H1 (cell line): ENCODE data around the gene FBXO28. TPM values are rescaled to one million over a fixed set of nuclear protein-coding genes. Genes with fewer than 3 reads are reported as not detected.
A peak's percentile ranks its signal among the peaks of the same experiment; 100 is the strongest.

Experiments used
- CTCF ChIA-PET: fragments of 300-600 bp; sonication (Branson Sonifier 250); formaldehyde crosslinking; loops from one replicate; lab custom pipeline; 2021; ENCODE audit not compliant: partially characterized antibody; lab: Charles Lee
- POLR2A ChIA-PET: fragments of 300-600 bp; sonication (Branson Sonifier 250); formaldehyde crosslinking; loops from one replicate; lab custom pipeline; 2021; ENCODE audit warnings: inconsistent platforms; ENCODE audit not compliant: partially characterized antibody; lab: Charles Lee
- DNase-seq, 2 experiments: peaks; one replicate each; pipeline versions ENCODE4 v3.0.0 to v3.0.0-alpha.2; 2010 to 2022; ENCODE audit warnings: low spot score in 2 of 2, low read depth in 1 of 2, mixed read lengths in 1 of 2
- FAIRE-seq: peaks from 2 replicates; lab custom pipeline; 2011; peaks lifted over from hg19 to GRCh38; lab: Jason Lieb, UNC
- H2AFZ ChIP-seq: 2 replicates; pipeline ENCODE4 v1.8.1; 2012; ENCODE audit warnings: low read length, inconsistent platforms
- H2AK5ac ChIP-seq: 2 replicates; pipeline ENCODE4 v1.6.1; 2013; ENCODE audit warnings: low read depth, low read length
- H2BK120ac ChIP-seq: replicated peaks from 2 replicates; pipeline ENCODE3; 2013; ENCODE audit warnings: low read depth, low read length, inconsistent platforms
- H2BK12ac ChIP-seq: 2 replicates; pipeline ENCODE4 v1.6.1; 2013; ENCODE audit warnings: low read depth, low read length
- H2BK15ac ChIP-seq: 2 replicates; pipeline ENCODE4 v1.6.1; 2013; ENCODE audit warnings: low read length
- H2BK20ac ChIP-seq: 2 replicates; pipeline ENCODE4 v1.6.1; 2013; ENCODE audit warnings: low read length
- H2BK5ac ChIP-seq: 2 replicates; pipeline ENCODE4 v1.6.1; 2013; ENCODE audit warnings: low read depth, low read length
- H3K14ac ChIP-seq: 2 replicates; pipeline ENCODE4 v1.6.1; 2013; ENCODE audit warnings: inconsistent platforms; ENCODE audit not compliant: insufficient read length
- H3K18ac ChIP-seq: 2 replicates; pipeline ENCODE4 v1.6.1; 2013; ENCODE audit warnings: low read length; ENCODE audit errors: extremely low read depth
- H3K23ac ChIP-seq: 2 replicates; pipeline ENCODE4 v1.6.1; 2013; ENCODE audit warnings: inconsistent platforms; ENCODE audit not compliant: insufficient read length
- H3K23me2 ChIP-seq: 2 replicates; pipeline ENCODE4 v1.6.1; 2013; ENCODE audit warnings: low read depth, low read length
- H3K27ac ChIP-seq: 2 replicates; pipeline ENCODE4 v1.6.1; 2011; ENCODE audit warnings: low read depth, low read length, inconsistent platforms
- H3K27me3 ChIP-seq, 4 experiments: replicated peaks in 1 of 4; 1 replicate in 1 of 4; 2 replicates in 3 of 4; pipeline versions ENCODE4 v1.6.1 to v1.8.1; 2011 to 2013; ENCODE audit warnings: low read length in 3 of 4, mild to moderate bottlenecking in 3 of 4, inconsistent platforms in 2 of 4, mixed read lengths in 2 of 4, moderate library complexity in 1 of 4; ENCODE audit not compliant: control insufficient read depth in 3 of 4, insufficient read depth in 3 of 4; ENCODE audit errors: extremely low read depth in 1 of 4
- H3K36me3 ChIP-seq, 4 experiments: 2 replicates each; pipeline versions ENCODE4 v1.6.1 to v1.8.1; 2011 to 2013; ENCODE audit warnings: mild to moderate bottlenecking in 4 of 4, low read length in 3 of 4, moderate library complexity in 2 of 4, control low read depth in 1 of 4, inconsistent platforms in 1 of 4; ENCODE audit not compliant: insufficient read depth in 4 of 4, control insufficient read depth in 2 of 4
- H3K4ac ChIP-seq: replicated peaks from 2 replicates; pipeline ENCODE3; 2013; ENCODE audit warnings: low read length, low read depth, mixed read lengths, inconsistent platforms; ENCODE audit not compliant: insufficient read length
- H3K4me1 ChIP-seq, 4 experiments: replicated peaks in 1 of 4; 1 replicate in 1 of 4; 2 replicates in 3 of 4; pipeline versions ENCODE4 v1.6.1 to v1.8.1; 2011 to 2013; ENCODE audit warnings: low read length in 3 of 4, inconsistent platforms in 2 of 4, mixed read lengths in 1 of 4; ENCODE audit not compliant: insufficient read depth in 4 of 4, control insufficient read depth in 3 of 4
- H3K4me2 ChIP-seq, 2 experiments: 2 replicates each; pipeline versions ENCODE4 v1.6.1 to v1.8.1; 2011 to 2013; ENCODE audit warnings: low read depth in 2 of 2, low read length in 2 of 2, control low read depth in 1 of 2, inconsistent platforms in 1 of 2, mild to moderate bottlenecking in 1 of 2; ENCODE audit not compliant: insufficient read depth in 1 of 2
- H3K4me3 ChIP-seq, 4 experiments: fragments of 200-600, 300-600 bp in 1 of 4; sonication (generic), shearing (Covaris generic), sonication (Bioruptor Twin) in 1 of 4; 2 replicates each; pipeline versions ENCODE4 v1.5.1 to v1.8.1; 2011 to 2016; ENCODE audit warnings: low read length in 4 of 4, low read depth in 3 of 4, control low read depth in 2 of 4, inconsistent platforms in 2 of 4, mild to moderate bottlenecking in 2 of 4, mixed read lengths in 1 of 4, moderate library complexity in 1 of 4; ENCODE audit not compliant: insufficient read depth in 2 of 4; ENCODE audit errors: extremely low read depth in 1 of 4
- H3K56ac ChIP-seq: replicated peaks from 2 replicates; pipeline ENCODE3; 2013; ENCODE audit warnings: low read depth, mild to moderate bottlenecking, mixed read lengths, low read length, inconsistent platforms; ENCODE audit not compliant: insufficient read length
- H3K79me1 ChIP-seq: 2 replicates; pipeline ENCODE4 v1.6.1; 2013; ENCODE audit warnings: low read depth, low read length, control low read depth
- H3K79me2 ChIP-seq, 2 experiments: 2 replicates each; pipeline versions ENCODE4 v1.6.1 to v1.8.1; 2012 to 2013; ENCODE audit warnings: low read length in 2 of 2, mild to moderate bottlenecking in 2 of 2, inconsistent platforms in 1 of 2; ENCODE audit not compliant: insufficient read depth in 2 of 2, control insufficient read depth in 1 of 2
- H3K9ac ChIP-seq, 4 experiments: replicated peaks in 1 of 4; 1 replicate in 1 of 4; 2 replicates in 3 of 4; pipeline versions ENCODE4 v1.6.1 to v1.8.1; 2011 to 2013; ENCODE audit warnings: low read depth in 3 of 4, low read length in 3 of 4, control low read depth in 2 of 4, mild to moderate bottlenecking in 2 of 4, moderate library complexity in 2 of 4, inconsistent platforms in 1 of 4; ENCODE audit errors: extremely low read depth in 1 of 4
- H3K9me3 ChIP-seq, 2 experiments: 2 replicates each; pipeline versions ENCODE4 v1.6.1 to v1.8.1; 2012 to 2013; ENCODE audit warnings: mild to moderate bottlenecking in 2 of 2, moderate library complexity in 2 of 2, control low read depth in 1 of 2, inconsistent platforms in 1 of 2, low read depth in 1 of 2, low read length in 1 of 2, mixed read lengths in 1 of 2; ENCODE audit not compliant: insufficient read depth in 2 of 2
- H4K20me1 ChIP-seq, 2 experiments: replicated peaks in 1 of 2; 2 replicates each; pipeline versions ENCODE3 to v1.8.1; 2011 to 2013; ENCODE audit warnings: inconsistent platforms in 2 of 2, low read length in 2 of 2, mild to moderate bottlenecking in 1 of 2; ENCODE audit not compliant: insufficient read depth in 2 of 2, control insufficient read depth in 1 of 2
- H4K5ac ChIP-seq: 2 replicates; pipeline ENCODE4 v1.6.1; 2013; ENCODE audit warnings: low read length, low read depth, mixed read lengths, inconsistent platforms; ENCODE audit not compliant: insufficient read length
- H4K8ac ChIP-seq: 2 replicates; pipeline ENCODE4 v1.8.0; 2013; ENCODE audit warnings: mild to moderate bottlenecking, moderate library complexity, low read length, inconsistent platforms; ENCODE audit not compliant: insufficient read depth; ENCODE audit errors: extremely low read depth
- H4K91ac ChIP-seq: replicated peaks from 2 replicates; pipeline ENCODE3; 2013; ENCODE audit warnings: low read length, mixed read lengths, inconsistent platforms; ENCODE audit not compliant: insufficient read length
- CBX8 ChIP-seq: fragments of 300-800, 300-1000 bp; sonication (generic); IDR thresholded peaks from 2 replicates; pipeline ENCODE4 v1.7.1; 2016; ENCODE audit warnings: low read depth, low read length, borderline replicate concordance
- HDAC2 ChIP-seq, 2 experiments: fragments of 300-600 bp in 1 of 2; sonication (generic) in 1 of 2; IDR thresholded peaks; 2 replicates each; pipeline ENCODE4 v1.6.1; 2011 to 2012; ENCODE audit warnings: low read depth in 2 of 2, low read length in 2 of 2, mild to moderate bottlenecking in 2 of 2, moderate library complexity in 2 of 2, borderline replicate concordance in 1 of 2, inconsistent platforms in 1 of 2
- HDAC6 ChIP-seq: IDR thresholded peaks from one replicate; pipeline ENCODE4 v1.7.1; 2012; ENCODE audit warnings: low read depth, mild to moderate bottlenecking, inconsistent platforms, low read length, moderate library complexity
- MAFK ChIP-seq: IDR thresholded peaks from 2 replicates; pipeline ENCODE4 v1.6.1; 2012; ENCODE audit warnings: low read depth, mild to moderate bottlenecking, improper control_type of control experiment, low read length
- PHF8 ChIP-seq: fragments of 200-600 bp; sonication (generic); conservative IDR thresholded peaks from 2 replicates; pipeline ENCODE4 v1.7.1; 2012; ENCODE audit warnings: low read depth, mild to moderate bottlenecking, inconsistent platforms, low read length, moderate library complexity
- RXRA ChIP-seq: IDR thresholded peaks from 2 replicates; pipeline ENCODE4 v1.6.1; 2011; ENCODE audit warnings: low read depth, mild to moderate bottlenecking, low read length, moderate library complexity; ENCODE audit not compliant: insufficient read depth
- SIRT6 ChIP-seq: IDR thresholded peaks from one replicate; pipeline ENCODE4 v1.7.1; 2012; ENCODE audit warnings: low read length, inconsistent platforms
- TAF7 ChIP-seq: optimal IDR thresholded peaks from 2 replicates; pipeline ENCODE3; 2011; ENCODE audit warnings: low read depth, mild to moderate bottlenecking, inconsistent platforms, low read length, moderate library complexity, borderline replicate concordance
- YY1 ChIP-seq: IDR thresholded peaks from 2 replicates; pipeline ENCODE4 v1.6.1; 2011; ENCODE audit warnings: low read depth, mild to moderate bottlenecking, low read length
- WGBS, 2 experiments: shearing (Covaris generic) in 1 of 2; methylation state at CpG; one replicate each; pipeline versions ENCODE4 v1.1.6 to v1.1.7; 2013 to 2015; ENCODE audit warnings: low lambda C conversion rate in 2 of 2, mixed read lengths in 2 of 2, inconsistent platforms in 1 of 2, low coverage in 1 of 2, missing lambda C conversion rate in 1 of 2; ENCODE audit not compliant: insufficient replicate concordance in 2 of 2, insufficient coverage in 1 of 2, insufficient read length in 1 of 2; ENCODE audit errors: extremely low coverage in 1 of 2, missing lambda C conversion rate in 1 of 2; 5-methylcytosine and 5-hydroxymethylcytosine counted together
- polyA plus RNA-seq, 7 experiments: library from polyadenylated mRNA; depleted of rRNA in 3 of 7; stranded (reverse) in 5 of 7; unstranded in 2 of 7; fragments of >200 nt in 5 of 7; fragments of 200-250 nt in 2 of 7; gene quantifications; 1 replicate in 5 of 7; 2 replicates in 1 of 7; 4 replicates in 1 of 7; pipeline versions ENCODE4 v1.2.1 to v1.2.3, GENCODE V29; 2011 to 2013; ENCODE audit warnings: missing spikeins in 2 of 7, mixed read lengths in 2 of 7
- total RNA-seq: library from RNA; stranded (reverse); fragmentation: NEBNext Ultra II Directional; extraction: Animal tissue kit (Norgen Biotek cat#: 25700); gene quantifications from 2 replicates; pipeline ENCODE4 v1.2.1, GENCODE V29; 2021
- TF ChIP-seq, protein P1 (sequence below): IDR thresholded peaks from 2 replicates; pipeline ENCODE4 v1.6.1; 2012; ENCODE audit warnings: inconsistent platforms

FBXO28 gene
- total and polyA plus RNA-seq, 2 of the 8 experiments (the other 6 are each of a cell fraction or from before 2014, with no cell fraction given): 10.3 to 42.5 TPM

DNA sequence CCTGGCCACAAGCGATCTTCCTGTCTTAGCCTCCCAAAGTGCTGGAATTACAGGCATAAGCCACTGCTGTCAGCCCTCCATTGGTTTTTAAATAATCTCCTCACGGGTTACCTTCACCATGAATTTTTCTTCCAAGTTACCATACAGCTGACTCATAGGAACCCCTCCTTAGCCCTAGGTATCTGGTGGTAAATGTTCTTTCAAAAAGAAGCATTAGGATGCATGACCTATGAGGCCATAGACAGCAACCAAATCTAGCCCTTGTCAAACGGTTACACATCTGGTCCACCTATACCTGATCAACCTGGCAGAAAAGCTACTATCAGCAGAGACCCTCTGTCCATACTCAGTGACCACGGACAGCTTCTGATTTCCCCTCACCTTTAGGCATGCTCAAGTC, 56.4 kb downstream of the FBXO28 start:
- 0 out of 2 replicates have a peak overlapping the region, but pooled peaks have one; percentile 66 for H2BK15ac ChIP-seq
- TF ChIP-seq HDAC6 (no peak), CBX8 (no peak), SIRT6 (no peak), MAFK (no peak), TAF7 (no peak), RXRA (no peak), PHF8 (no peak), HDAC2 (IDR thresholded peaks at IDR 0.05; ENCODE audit: borderline replicate concordance in 1 of 2, low read depth in 2 of 2, low read length in 2 of 2) (no peak), YY1 (no peak)
- TF ChIP-seq, protein P1, sequence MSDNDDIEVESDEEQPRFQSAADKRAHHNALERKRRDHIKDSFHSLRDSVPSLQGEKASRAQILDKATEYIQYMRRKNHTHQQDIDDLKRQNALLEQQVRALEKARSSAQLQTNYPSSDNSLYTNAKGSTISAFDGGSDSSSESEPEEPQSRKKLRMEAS: no peak

More for the DNA sequence above, 56.4 kb downstream of the FBXO28 start:
- no peak overlapping the region for H3K4me3 ChIP-seq
- peak overlapping the region; percentile 82; the same call in 1 of the 2 replicates for H2AFZ ChIP-seq
- H3K79me2 ChIP-seq: no peaks in the 10 kb centered on the region
- no peak overlapping the region for H3K23ac ChIP-seq
- ChIA-PET POLR2A (no interaction called here), CTCF (interaction anchor here (1.0 to 2.6 kb wide), 7 partner anchors 9 to 135 kb away, joined by 3 to 14 read pairs (median 6); partner anchors contain the start of gene DEGS1)
- no peak overlapping the region for H4K91ac ChIP-seq
- peaks cover 3% of the 10 kb centered on the region; the same call in 1 of the 2 replicates for H3K23me2 ChIP-seq
- peak overlapping the region; percentile 87 for H3K18ac ChIP-seq
- H4K8ac ChIP-seq: no peak overlapping the region
- H4K20me1 ChIP-seq: no peaks in the 10 kb centered on the region
- peak overlapping the region; percentile 77; the same call in 1 of the 2 replicates for H2BK5ac ChIP-seq
- no peak overlapping the region for H3K14ac ChIP-seq
- H3K4ac ChIP-seq: no peak overlapping the region
- peak overlapping the region; percentile 96; the same call in 1 of the 2 replicates for H2AK5ac ChIP-seq
- no peak for FAIRE-seq
- no peak overlapping the region for H3K27ac ChIP-seq
- H3K9me3 ChIP-seq: no peaks in the 10 kb centered on the region
- 0 out of 4 replicates have a peak overlapping the region, but pooled peaks of 1 of the 2 experiments have one; percentile 18 for H3K4me2 ChIP-seq
- H2BK120ac ChIP-seq: no peak overlapping the region
- H4K5ac ChIP-seq: no peak overlapping the region
- no peak for DNase-seq
- no peak overlapping the region for H3K9ac ChIP-seq
- WGBS, 2 experiments: 81% methylated on average over 4 of the region's 4 CpGs; no CpG with 5 or more reads in 1 of the 2 experiments
- no peak overlapping the region for H3K56ac ChIP-seq
- peaks cover 0 to 9% (median 3%) of the 10 kb centered on the region in 4 experiments; a peak in 3 of 7 replicates for H3K4me1 ChIP-seq
- no peak overlapping the region for H2BK20ac ChIP-seq
- H3K79me1 ChIP-seq: no peaks in the 10 kb centered on the region
- no peaks in the 10 kb centered on the region for H3K27me3 ChIP-seq
- H2BK12ac ChIP-seq: peak overlapping the region; percentile 91
- H3K36me3 ChIP-seq: no peaks in the 10 kb centered on the region
